ENCODE results near the gene ATG10.

DNA sequence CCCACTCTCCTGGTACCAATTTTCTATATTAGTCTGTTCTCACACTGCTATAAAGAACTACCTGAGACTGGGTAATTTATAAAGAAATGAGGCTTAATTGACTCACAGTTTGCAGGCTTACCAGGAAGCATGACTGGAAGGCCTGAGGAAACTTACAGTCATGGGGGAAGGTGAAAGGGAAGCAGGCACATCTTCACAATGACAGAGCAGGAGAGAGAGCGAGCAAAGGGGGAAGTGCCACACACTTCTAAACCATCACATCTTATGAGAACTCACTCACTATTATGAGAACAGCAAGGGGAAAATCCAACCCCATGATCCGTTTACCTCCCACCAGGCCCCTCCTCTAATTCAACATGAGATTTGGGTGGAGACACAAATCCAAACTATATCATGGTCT is 72.2 kb downstream of the ATG10 start:
- TF ChIP-seq, protein P1, sequence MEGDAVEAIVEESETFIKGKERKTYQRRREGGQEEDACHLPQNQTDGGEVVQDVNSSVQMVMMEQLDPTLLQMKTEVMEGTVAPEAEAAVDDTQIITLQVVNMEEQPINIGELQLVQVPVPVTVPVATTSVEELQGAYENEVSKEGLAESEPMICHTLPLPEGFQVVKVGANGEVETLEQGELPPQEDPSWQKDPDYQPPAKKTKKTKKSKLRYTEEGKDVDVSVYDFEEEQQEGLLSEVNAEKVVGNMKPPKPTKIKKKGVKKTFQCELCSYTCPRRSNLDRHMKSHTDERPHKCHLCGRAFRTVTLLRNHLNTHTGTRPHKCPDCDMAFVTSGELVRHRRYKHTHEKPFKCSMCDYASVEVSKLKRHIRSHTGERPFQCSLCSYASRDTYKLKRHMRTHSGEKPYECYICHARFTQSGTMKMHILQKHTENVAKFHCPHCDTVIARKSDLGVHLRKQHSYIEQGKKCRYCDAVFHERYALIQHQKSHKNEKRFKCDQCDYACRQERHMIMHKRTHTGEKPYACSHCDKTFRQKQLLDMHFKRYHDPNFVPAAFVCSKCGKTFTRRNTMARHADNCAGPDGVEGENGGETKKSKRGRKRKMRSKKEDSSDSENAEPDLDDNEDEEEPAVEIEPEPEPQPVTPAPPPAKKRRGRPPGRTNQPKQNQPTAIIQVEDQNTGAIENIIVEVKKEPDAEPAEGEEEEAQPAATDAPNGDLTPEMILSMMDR (IDR thresholded peaks at IDR 0.05; ENCODE audit: borderline replicate concordance, extremely low read depth, low read length, poor library complexity, severe bottlenecking): no peak
- TF ChIP-seq EZH2 (IDR thresholded peaks at IDR 0.05; ENCODE audit: borderline replicate concordance, low read depth, low read length, severe bottlenecking): no peak
